ENCODE measurements around the gene NBPF1.
"Not testable (repeated sequence)": the region's sequence is repeated elsewhere in the genome, so short reads cannot be mapped to it uniquely, and the experiment has no call there.

Gene NBPF1

GRCh38 chr1:16613185-16614147 lies at the start of gene NBPF1:
TSS of gene NBPF1 (minus strand) at chr1:16613564.
- DNase-seq: peak; percentile 98

GRCh38 chr1:16658234-16658633 lies 44.9 kb upstream of the NBPF1 start:
- not testable (repeated sequence) for DNase-seq

- DNase-seq: not testable (repeated sequence)
Measured at GRCh38 chr1:16656981-16657683, 43.8 kb upstream of the NBPF1 start.

GRCh38 chr1:16656574-16656973 lies 43.2 kb upstream of the NBPF1 start:
- not testable (repeated sequence) for DNase-seq

GRCh38 chr1:16651560-16651959 lies 38.2 kb upstream of the NBPF1 start:
- not testable (repeated sequence) for DNase-seq

GRCh38 chr1:16649960-16650359 lies 36.6 kb upstream of the NBPF1 start:
- DNase-seq: not testable (repeated sequence)

GRCh38 chr1:16649390-16649789 lies 36.0 kb upstream of the NBPF1 start:
- not testable (repeated sequence) for DNase-seq

- DNase-seq: not testable (repeated sequence)
Measured at GRCh38 chr1:16648756-16649155, 35.4 kb upstream of the NBPF1 start.

- not testable (repeated sequence) for DNase-seq
Measured at GRCh38 chr1:16648250-16648649, 34.9 kb upstream of the NBPF1 start.

- DNase-seq: not testable (repeated sequence)
Measured at GRCh38 chr1:16647179-16648176, 34.1 kb upstream of the NBPF1 start.

GRCh38 chr1:16646716-16647115 lies 33.4 kb upstream of the NBPF1 start:
- DNase-seq: not testable (repeated sequence)

GRCh38 chr1:16646061-16646664 lies 32.8 kb upstream of the NBPF1 start:
- not testable (repeated sequence) for DNase-seq

GRCh38 chr1:16645271-16646060 lies 32.1 kb upstream of the NBPF1 start:
- not testable (repeated sequence) for DNase-seq

GRCh38 chr1:16644482-16645270 lies 31.3 kb upstream of the NBPF1 start:
- peak; percentile 27 for DNase-seq

GRCh38 chr1:16644193-16644481 lies 30.8 kb upstream of the NBPF1 start:
- DNase-seq: no peak

- DNase-seq: not testable (repeated sequence)
Measured at GRCh38 chr1:16643476-16644192, 30.3 kb upstream of the NBPF1 start.

- DNase-seq: not testable (repeated sequence)
Measured at GRCh38 chr1:16643001-16643411, 29.6 kb upstream of the NBPF1 start.

- DNase-seq: not testable (repeated sequence)
Measured at GRCh38 chr1:16642025-16642966, 28.9 kb upstream of the NBPF1 start.

Data from NCI-H187 treated with DMSO at 0.1 percent for 48 hours (cell line).